ENCODE results near the gene MSLN. TPM values are rescaled to one million over a fixed set of nuclear protein-coding genes. Genes with fewer than 3 reads are reported as not detected.
A peak's percentile ranks its signal among the peaks of the same experiment; 100 is the strongest.

Gene MSLN
- total and polyA plus RNA-seq, 9 of the 15 experiments (the other 6 are each of a cell fraction or from before 2014, with no cell fraction given), result not detected

GRCh38 chr16:750485-750884 lies 10.0 kb upstream of the MSLN start (continued):
- TF ChIP-seq HINFP (tag; conservative IDR thresholded peaks at IDR 0.05; ENCODE audit: low read depth), result no peak
- no peak for TF ChIP-seq HBP1 (CRISPR knock-in tag; IDR thresholded peaks at IDR 0.05)

GRCh38 chr16:751152-752006 lies 9.2 kb upstream of the MSLN start:
- Histone ChIP-seq H4K20me1 (replicated peaks; ENCODE audit: control insufficient read depth, insufficient read depth, low read length) (no peaks in the 10 kb centered on the region), H3K4me1 (replicated peaks in 1 of 2; ENCODE audit: control insufficient read depth in 2 of 2, insufficient read depth in 2 of 2, low read length in 2 of 2) (peaks cover 6 to 22% of the 10 kb centered on the region in 2 experiments; a peak in 3 of 5 replicates), H3K4me3 (no peak overlapping the region), H3K27me3 (ENCODE audit: control insufficient read depth in 2 of 2, insufficient read depth in 2 of 2, low read length in 2 of 2) (no peaks in the 10 kb centered on the region), H2AFZ (ENCODE audit: low read depth, low read length) (peak overlapping the region; percentile 55; the same call in 1 of the 2 replicates), H3K36me3 (ENCODE audit: control insufficient read depth, insufficient read depth, low read length) (no peaks in the 10 kb centered on the region), H3K4me2 (ENCODE audit: insufficient read depth, low read length) (no peak overlapping the region), H3K79me2 (ENCODE audit: control insufficient read depth, insufficient read depth, low read length) (no peaks in the 10 kb centered on the region), H3K9ac (ENCODE audit: insufficient read depth in 1 of 2, low read depth in 2 of 2, low read length in 2 of 2) (peak overlapping the region in 1 of 2 experiments; percentile 31; a peak in 1 of 4 replicates), H3K9me3 (replicated peaks; ENCODE audit: control insufficient read depth, insufficient read depth, low read depth, low read length) (no peaks in the 10 kb centered on the region), H3K9me1 (ENCODE audit: control insufficient read depth, insufficient read depth, low read length) (no peaks in the 10 kb centered on the region), H3K27ac (ENCODE audit: extremely low read depth, low read depth, low read length) (no peak overlapping the region)
- no TSS peak for BruUV-seq (replicated peaks)
- ATAC-seq (no peak), FAIRE-seq (no peak), DNase-seq (ENCODE audit: extremely low read depth in 1 of 4, low spot score in 3 of 4) (no peak)
- ChIA-PET POLR2A (interaction anchor here (0.6 to 1.4 kb wide), 4 partner anchors 8 to 346 kb away, joined by 3 to 5 read pairs (median 4); partner anchors contain the start of genes CIAO3 and MSLN), CTCF (ENCODE audit: low intra/inter-chr PET ratio) (no interaction called here)
- 32% methylated on average over 28 of the region's 39 CpGs for WGBS (ENCODE audit: insufficient coverage, low coverage, missing lambda C conversion rate)
- intact Hi-C loops (cut with micrococcal nuclease), result no loop called here
- in situ Hi-C loops (cut with MboI), result no loop called here
- TF ChIP-seq GATAD2A (IDR thresholded peaks at IDR 0.05) (no peak), BCOR (IDR thresholded peaks at IDR 0.05) (peak; percentile 46; the same call in 1 of the 2 replicates), PTBP1 (IDR thresholded peaks at IDR 0.05; ENCODE audit: low read depth, low read length) (0 out of 2 replicates have a peak, but pooled peaks have one; percentile 41), ATF7 (IDR thresholded peaks at IDR 0.05) (no peak), PRPF4 (IDR thresholded peaks at IDR 0.05; ENCODE audit: insufficient read depth, low read depth, low read length, poor library complexity, severe bottlenecking) (no peak), NFXL1 (CRISPR knock-in tag; IDR thresholded peaks at IDR 0.05) (no peak), POLR2A (conservative IDR thresholded peaks at IDR 0.05) (no peak), RBM25 (IDR thresholded peaks at IDR 0.05; ENCODE audit: low read depth, low read length, severe bottlenecking) (peak; percentile 44), KDM5B (IDR thresholded peaks at IDR 0.05; ENCODE audit: insufficient replicate concordance, low read depth, low read length) (no peak), PRMT5 (CRISPR knock-in tag; IDR thresholded peaks at IDR 0.05) (no peak), ZNF436 (CRISPR knock-in tag; IDR thresholded peaks at IDR 0.05) (peak; percentile 87)
- TF ChIP-seq, protein P1, sequence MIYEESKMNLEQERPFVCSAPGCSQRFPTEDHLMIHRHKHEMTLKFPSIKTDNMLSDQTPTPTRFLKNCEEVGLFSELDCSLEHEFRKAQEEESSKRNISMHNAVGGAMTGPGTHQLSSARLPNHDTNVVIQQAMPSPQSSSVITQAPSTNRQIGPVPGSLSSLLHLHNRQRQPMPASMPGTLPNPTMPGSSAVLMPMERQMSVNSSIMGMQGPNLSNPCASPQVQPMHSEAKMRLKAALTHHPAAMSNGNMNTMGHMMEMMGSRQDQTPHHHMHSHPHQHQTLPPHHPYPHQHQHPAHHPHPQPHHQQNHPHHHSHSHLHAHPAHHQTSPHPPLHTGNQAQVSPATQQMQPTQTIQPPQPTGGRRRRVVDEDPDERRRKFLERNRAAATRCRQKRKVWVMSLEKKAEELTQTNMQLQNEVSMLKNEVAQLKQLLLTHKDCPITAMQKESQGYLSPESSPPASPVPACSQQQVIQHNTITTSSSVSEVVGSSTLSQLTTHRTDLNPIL (CRISPR knock-in tag; IDR thresholded peaks at IDR 0.05), result no peak
- TF ChIP-seq, protein P2, sequence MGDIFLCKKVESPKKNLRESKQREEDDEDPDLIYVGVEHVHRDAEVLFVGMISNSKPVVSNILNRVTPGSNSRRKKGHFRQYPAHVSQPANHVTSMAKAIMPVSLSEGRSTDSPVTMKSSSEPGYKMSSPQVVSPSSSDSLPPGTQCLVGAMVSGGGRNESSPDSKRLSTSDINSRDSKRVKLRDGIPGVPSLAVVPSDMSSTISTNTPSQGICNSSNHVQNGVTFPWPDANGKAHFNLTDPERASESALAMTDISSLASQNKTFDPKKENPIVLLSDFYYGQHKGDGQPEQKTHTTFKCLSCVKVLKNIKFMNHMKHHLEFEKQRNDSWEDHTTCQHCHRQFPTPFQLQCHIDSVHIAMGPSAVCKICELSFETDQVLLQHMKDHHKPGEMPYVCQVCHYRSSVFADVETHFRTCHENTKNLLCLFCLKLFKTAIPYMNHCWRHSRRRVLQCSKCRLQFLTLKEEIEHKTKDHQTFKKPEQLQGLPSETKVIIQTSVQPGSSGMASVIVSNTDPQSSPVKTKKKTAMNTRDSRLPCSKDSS (IDR thresholded peaks at IDR 0.05; ENCODE audit: low read depth, partially characterized antibody), result no peak
